ENCODE measurements around the gene BEST3. TPM values are rescaled to one million over a fixed set of nuclear protein-coding genes. Genes with fewer than 3 reads are reported as not detected.

BEST3 gene
- total RNA-seq, 2 experiments from 2014 or later = not detected

DNA sequence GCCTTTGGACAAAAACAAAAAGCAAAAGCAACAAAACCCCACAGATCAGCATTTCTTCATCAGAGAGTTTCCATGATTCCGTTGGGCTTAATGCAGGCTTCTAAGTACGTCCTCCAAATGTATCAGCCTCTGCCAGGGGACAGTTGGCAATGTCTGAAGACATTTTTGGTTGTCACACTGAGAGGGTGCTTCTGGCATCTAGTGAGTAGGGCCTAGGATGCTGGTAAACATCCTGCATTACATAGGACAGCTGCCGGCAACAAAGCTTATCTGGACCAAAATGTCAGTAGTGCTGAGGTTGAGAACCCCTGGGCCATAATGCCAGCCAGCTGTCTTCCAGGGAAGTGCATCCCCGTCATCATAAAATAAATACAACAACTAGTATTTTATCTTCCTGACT, 79.0 kb downstream of the BEST3 start:
- H3K36me3 Mint-ChIP-seq (ENCODE audit: low read depth) = no peaks in the 10 kb centered on the region
- DNase-seq = no peak
- POLR2A ChIA-PET = no interaction called here
- no peaks in the 10 kb centered on the region for H3K4me1 Mint-ChIP-seq (ENCODE audit: low read depth)
- no peaks in the 10 kb centered on the region for H3K9me3 Mint-ChIP-seq
- H3K4me3 Mint-ChIP-seq = no peak overlapping the region
- no peak overlapping the region for H3K27ac Mint-ChIP-seq
- no peak for ATAC-seq
- intact Hi-C loops (cut with micrococcal nuclease) = no loop called here
- peaks cover 10% of the 10 kb centered on the region for H3K27me3 Mint-ChIP-seq
- no peak for TF ChIP-seq CTCF (IDR thresholded peaks at IDR 0.05)
- CTCF ChIA-PET = interaction anchor here (1.3 kb wide), 1 partner anchor 49 kb away, joined by 3 read pairs; no protein-coding TSS in a partner anchor

- no peak for TF ChIP-seq CTCF (IDR thresholded peaks at IDR 0.05)
- H3K9me3 Mint-ChIP-seq = no peaks in the 10 kb centered on the region
- H3K27ac Mint-ChIP-seq = no peak overlapping the region
- peaks cover 10% of the 10 kb centered on the region for H3K27me3 Mint-ChIP-seq
- ChIA-PET POLR2A (no interaction called here), CTCF (interaction anchor here (1.2 kb wide), 1 partner anchor 19 kb away, joined by 3 read pairs; no protein-coding TSS in a partner anchor)
- H3K36me3 Mint-ChIP-seq (ENCODE audit: low read depth) = no peaks in the 10 kb centered on the region
- DNase-seq (no peak), ATAC-seq (no peak)
- no peaks in the 10 kb centered on the region for H3K4me1 Mint-ChIP-seq (ENCODE audit: low read depth)
- H3K4me3 Mint-ChIP-seq = no peak overlapping the region
- intact Hi-C loops (cut with micrococcal nuclease) = no loop called here
Measured at GRCh38 chr12:69619050-69619449, 80.1 kb downstream of the BEST3 start.

- ChIA-PET CTCF (interaction anchor here (2.4 kb wide), 1 partner anchor 24 kb away, joined by 16 read pairs; no protein-coding TSS in a partner anchor), POLR2A (no interaction called here)
- ATAC-seq (no peak), DNase-seq (no peak)
- no peaks in the 10 kb centered on the region for H3K9me3 Mint-ChIP-seq
- peaks cover 10% of the 10 kb centered on the region for H3K27me3 Mint-ChIP-seq
- no peaks in the 10 kb centered on the region for H3K4me1 Mint-ChIP-seq (ENCODE audit: low read depth)
- no peak overlapping the region for H3K4me3 Mint-ChIP-seq
- no peaks in the 10 kb centered on the region for H3K36me3 Mint-ChIP-seq (ENCODE audit: low read depth)
- no peak for TF ChIP-seq CTCF (IDR thresholded peaks at IDR 0.05)
- no peak overlapping the region for H3K27ac Mint-ChIP-seq
- intact Hi-C loops (cut with micrococcal nuclease) = no loop called here
Measured at GRCh38 chr12:69616025-69616424, 83.1 kb downstream of the BEST3 start.

DNA sequence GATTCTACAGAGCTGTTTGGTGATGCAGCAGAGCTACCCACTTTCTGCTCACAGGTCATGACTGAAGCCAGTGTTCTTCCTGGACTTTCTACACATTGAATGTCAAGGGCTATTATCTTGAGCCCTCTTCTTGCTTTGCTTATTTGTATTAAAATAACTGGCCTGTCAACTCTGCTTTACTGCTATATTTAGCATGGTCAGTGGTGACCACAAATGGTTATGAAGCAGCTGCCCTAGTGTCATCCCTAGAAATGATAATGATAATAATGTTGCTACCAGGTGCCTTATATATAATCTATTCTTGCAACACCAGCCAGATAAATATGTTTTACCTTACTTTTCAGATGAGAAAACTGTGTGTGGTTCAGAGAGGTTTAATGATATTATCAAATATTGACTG, 85.8 kb downstream of the BEST3 start:
- ChIA-PET CTCF (interaction anchor here (0.6 kb wide), 1 partner anchor 26 kb away, joined by 3 read pairs; no protein-coding TSS in a partner anchor), POLR2A (no interaction called here)
- intact Hi-C loops (cut with micrococcal nuclease) = no loop called here
- Mint-ChIP-seq H3K9me3 (no peaks in the 10 kb centered on the region), H3K27me3 (peaks cover 6% of the 10 kb centered on the region), H3K4me3 (no peak overlapping the region), H3K27ac (no peak overlapping the region), H3K4me1 (ENCODE audit: low read depth) (no peaks in the 10 kb centered on the region), H3K36me3 (ENCODE audit: low read depth) (no peaks in the 10 kb centered on the region)
- DNase-seq = no peak
- no peak for TF ChIP-seq CTCF (IDR thresholded peaks at IDR 0.05)
- no peak for ATAC-seq

DNA sequence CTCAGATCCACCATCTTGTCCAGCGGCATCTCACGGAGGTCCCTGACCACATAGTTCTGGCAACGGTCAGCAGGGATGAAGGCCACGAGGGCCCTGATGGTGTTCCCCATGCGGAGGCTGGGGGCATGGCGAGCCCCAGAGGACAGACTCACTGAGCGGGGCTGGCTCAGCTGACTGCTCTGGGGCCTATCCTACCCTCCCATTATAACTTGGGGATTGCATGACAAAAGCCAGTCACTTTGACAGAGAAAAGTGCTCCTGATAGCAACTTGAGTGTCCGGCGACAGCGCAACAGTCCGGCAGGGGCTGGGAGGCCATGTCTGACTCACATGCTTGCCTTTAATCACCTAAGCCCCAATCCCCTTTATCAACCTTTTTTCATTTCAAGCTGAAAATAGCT, 88.4 kb downstream of the BEST3 start, which contains the start of gene LRRC10:
LRRC10 (minus strand) TSS at position 179 of the 400 bp plus-strand sequence; CDS start at position 110, 69 bp downstream.
- H3K36me3 Mint-ChIP-seq (ENCODE audit: low read depth) = no peaks in the 10 kb centered on the region
- no peak within 1 kb of the TSS for H3K4me3 Mint-ChIP-seq
- ChIA-PET POLR2A (interaction anchor here (1.1 kb wide), 1 partner anchor 10 kb away, joined by 3 read pairs; no protein-coding TSS in a partner anchor), CTCF (interaction anchor here (1.3 kb wide), 3 partner anchors 29 to 254 kb away, joined by 3 to 4 read pairs (median 3); no protein-coding TSS in a partner anchor)
- TF ChIP-seq CTCF (IDR thresholded peaks at IDR 0.05) = no peak
- no peak for DNase-seq
- H3K27me3 Mint-ChIP-seq = peaks cover 5% of the 10 kb centered on the region
- intact Hi-C loops (cut with micrococcal nuclease) = no loop called here
- no peaks in the 10 kb centered on the region for H3K9me3 Mint-ChIP-seq
- no peak for ATAC-seq
- H3K4me1 Mint-ChIP-seq (ENCODE audit: low read depth) = no peaks in the 10 kb centered on the region
- H3K27ac Mint-ChIP-seq = no peak within 1 kb of the TSS
